Measurements from ENCODE around the gene FRS2. TPM values are rescaled to one million over a fixed set of nuclear protein-coding genes. Genes with fewer than 3 reads are reported as not detected.

The FRS2 gene
- total and polyA plus RNA-seq, 10 of the 15 experiments (the other 5 are each of a cell fraction or from before 2014, with no cell fraction given) = 1.1 to 13.1 (median 5.9) TPM

DNA sequence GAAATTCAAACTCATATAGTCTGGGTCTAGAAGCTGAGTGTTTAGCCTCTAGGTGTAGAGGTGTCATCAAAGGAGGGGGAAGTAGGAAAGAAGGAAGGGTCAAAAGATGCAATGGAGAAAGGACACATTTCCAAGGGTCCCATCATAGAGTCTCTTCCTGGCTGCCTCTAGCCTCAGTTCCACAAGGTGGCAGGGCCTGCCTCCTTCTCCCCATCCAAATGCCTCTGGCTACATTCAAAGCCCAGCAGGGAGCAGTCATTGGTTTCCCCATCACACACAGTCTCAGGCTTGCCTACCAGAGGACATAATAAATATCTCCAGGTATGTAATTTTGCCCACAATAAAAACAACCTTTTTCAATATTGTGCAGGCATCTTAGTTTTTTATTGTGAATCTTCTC is 113.0 kb downstream of the FRS2 start:
- CTCF ChIA-PET = interaction anchor here (1.3 to 3.2 kb wide), 4 partner anchors 11 to 225 kb away, joined by 4 to 14 read pairs (median 4); no protein-coding TSS in a partner anchor
- TF ChIP-seq ZBED1 (IDR thresholded peaks at IDR 0.05; ENCODE audit: borderline replicate concordance) (no peak), RCOR1 (conservative IDR thresholded peaks at IDR 0.05; ENCODE audit: low read depth, low read length) (no peak), IKZF2 (IDR thresholded peaks at IDR 0.05) (no peak), ZNF384 (IDR thresholded peaks at IDR 0.05; ENCODE audit: borderline replicate concordance, low read depth, low read length) (no peak), MXI1 (IDR thresholded peaks at IDR 0.05; ENCODE audit: low read depth, low read length) (no peak), EGR1 (IDR thresholded peaks at IDR 0.05; ENCODE audit: borderline replicate concordance in 1 of 2, low read depth in 2 of 2, low read length in 2 of 2) (no peak), CBX3 (IDR thresholded peaks at IDR 0.05; ENCODE audit: borderline replicate concordance, low read depth) (no peak), NFYB (IDR thresholded peaks at IDR 0.05; ENCODE audit: insufficient read depth, low read depth, low read length) (no peak), IRF4 (IDR thresholded peaks at IDR 0.05; ENCODE audit: low read depth, low read length) (no peak), ZNF207 (IDR thresholded peaks at IDR 0.05; ENCODE audit: borderline replicate concordance) (no peak), RUNX3 (IDR thresholded peaks at IDR 0.05; ENCODE audit: low read length) (no peak), HDAC2 (IDR thresholded peaks at IDR 0.05) (no peak)
- TF ChIP-seq, protein P1, sequence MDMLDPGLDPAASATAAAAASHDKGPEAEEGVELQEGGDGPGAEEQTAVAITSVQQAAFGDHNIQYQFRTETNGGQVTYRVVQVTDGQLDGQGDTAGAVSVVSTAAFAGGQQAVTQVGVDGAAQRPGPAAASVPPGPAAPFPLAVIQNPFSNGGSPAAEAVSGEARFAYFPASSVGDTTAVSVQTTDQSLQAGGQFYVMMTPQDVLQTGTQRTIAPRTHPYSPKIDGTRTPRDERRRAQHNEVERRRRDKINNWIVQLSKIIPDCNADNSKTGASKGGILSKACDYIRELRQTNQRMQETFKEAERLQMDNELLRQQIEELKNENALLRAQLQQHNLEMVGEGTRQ (IDR thresholded peaks at IDR 0.05; ENCODE audit: borderline replicate concordance, low read depth, low read length) = no peak
- Histone ChIP-seq H2AFZ (ENCODE audit: control insufficient read depth, low read depth, low read length) (no peak overlapping the region), H3K36me3 (ENCODE audit: control insufficient read depth in 2 of 2, insufficient read depth in 2 of 2, low read length in 1 of 2) (peaks cover 0 to 10% of the 10 kb centered on the region in 2 experiments; a peak in 3 of 4 replicates), H3K79me2 (ENCODE audit: control insufficient read depth, insufficient read depth, low read length) (peaks cover 22% of the 10 kb centered on the region), H3K9ac (ENCODE audit: control insufficient read depth, insufficient read depth, low read length) (no peak overlapping the region), H3K9me3 (replicated peaks; ENCODE audit: control insufficient read depth, insufficient read depth, low read length) (no peaks in the 10 kb centered on the region), H3K27me3 (replicated peaks in 1 of 2; ENCODE audit: control insufficient read depth in 2 of 2, insufficient read depth in 2 of 2, low read length in 1 of 2) (no peaks in the 10 kb centered on the region), H3K4me2 (ENCODE audit: control insufficient read depth, insufficient read depth) (no peak overlapping the region), H3K4me1 (ENCODE audit: control insufficient read depth, insufficient read depth, low read length) (peaks cover 4% of the 10 kb centered on the region; the same call in 1 of the 2 replicates), H3K4me3 (no peak overlapping the region), H3K27ac (ENCODE audit: control insufficient read depth, insufficient read depth) (no peak overlapping the region), H4K20me1 (ENCODE audit: control insufficient read depth, insufficient read depth) (no peaks in the 10 kb centered on the region)
- RAD21 ChIA-PET (ENCODE audit: unreplicated experiment) = interaction anchor here (1.3 kb wide), 1 partner anchor 12 kb away, joined by 3 read pairs; no protein-coding TSS in a partner anchor
- in situ Hi-C loops (cut with MboI) = no loop called here
- ATAC-seq = no peak
- DNase-seq (ENCODE audit: low read depth, low spot score) = no peak
- SMC1A ChIA-PET (ENCODE audit: uncharacterized antibody, unreplicated experiment) = interaction anchor here (5.1 kb wide), 1 partner anchor 12 kb away, joined by 30 read pairs; no protein-coding TSS in a partner anchor
- no peak for FAIRE-seq
- no TSS peak for BruUV-seq (replicated peaks)
- intact Hi-C loops (cut with micrococcal nuclease; ENCODE audit: unreplicated experiment) = no loop called here
- POLR2A ChIA-PET = interaction anchor here (1.4 kb wide), 1 partner anchor 11 kb away, joined by 4 read pairs; no protein-coding TSS in a partner anchor

All from GM12878 (cell line).